GM13976 (cell line): ENCODE results near the gene FAM200B.
A peak's percentile ranks its signal among the peaks of the same experiment; 100 is the strongest.

ENCODE experiments used
- DNase-seq: peaks from one replicate; pipeline ENCODE4 v3.0.0; 2012; ENCODE audit warnings: low spot score
- in situ Hi-C: fragments of 300-500 bp; cut with MboI; formaldehyde crosslinking; loops from one replicate; pipeline ENCODE4 v1.12.0; 2022; ENCODE audit warnings: low sequenced_read_pairs, mixed read lengths, inconsistent platforms; ENCODE audit not compliant: unreplicated experiment
- TF ChIP-seq, protein P1 (sequence below): IDR thresholded peaks from 2 replicates; pipeline ENCODE4 v1.5.1; 2012; ENCODE audit warnings: borderline replicate concordance, mild to moderate bottlenecking; ENCODE audit not compliant: insufficient read depth; ENCODE audit errors: extremely low read depth, missing control alignments, control extremely low read depth

FAM200B gene

GRCh38 chr4:15652191-15652590, 29.4 kb upstream of the FAM200B start:
- in situ Hi-C loops = loop anchor here (25.0 kb wide), 2 partner anchors 415 to 640 kb away; partner anchors contain the start of gene CPEB2
- TF ChIP-seq, protein P1, sequence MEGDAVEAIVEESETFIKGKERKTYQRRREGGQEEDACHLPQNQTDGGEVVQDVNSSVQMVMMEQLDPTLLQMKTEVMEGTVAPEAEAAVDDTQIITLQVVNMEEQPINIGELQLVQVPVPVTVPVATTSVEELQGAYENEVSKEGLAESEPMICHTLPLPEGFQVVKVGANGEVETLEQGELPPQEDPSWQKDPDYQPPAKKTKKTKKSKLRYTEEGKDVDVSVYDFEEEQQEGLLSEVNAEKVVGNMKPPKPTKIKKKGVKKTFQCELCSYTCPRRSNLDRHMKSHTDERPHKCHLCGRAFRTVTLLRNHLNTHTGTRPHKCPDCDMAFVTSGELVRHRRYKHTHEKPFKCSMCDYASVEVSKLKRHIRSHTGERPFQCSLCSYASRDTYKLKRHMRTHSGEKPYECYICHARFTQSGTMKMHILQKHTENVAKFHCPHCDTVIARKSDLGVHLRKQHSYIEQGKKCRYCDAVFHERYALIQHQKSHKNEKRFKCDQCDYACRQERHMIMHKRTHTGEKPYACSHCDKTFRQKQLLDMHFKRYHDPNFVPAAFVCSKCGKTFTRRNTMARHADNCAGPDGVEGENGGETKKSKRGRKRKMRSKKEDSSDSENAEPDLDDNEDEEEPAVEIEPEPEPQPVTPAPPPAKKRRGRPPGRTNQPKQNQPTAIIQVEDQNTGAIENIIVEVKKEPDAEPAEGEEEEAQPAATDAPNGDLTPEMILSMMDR = no peak
- DNase-seq = no peak

DNA sequence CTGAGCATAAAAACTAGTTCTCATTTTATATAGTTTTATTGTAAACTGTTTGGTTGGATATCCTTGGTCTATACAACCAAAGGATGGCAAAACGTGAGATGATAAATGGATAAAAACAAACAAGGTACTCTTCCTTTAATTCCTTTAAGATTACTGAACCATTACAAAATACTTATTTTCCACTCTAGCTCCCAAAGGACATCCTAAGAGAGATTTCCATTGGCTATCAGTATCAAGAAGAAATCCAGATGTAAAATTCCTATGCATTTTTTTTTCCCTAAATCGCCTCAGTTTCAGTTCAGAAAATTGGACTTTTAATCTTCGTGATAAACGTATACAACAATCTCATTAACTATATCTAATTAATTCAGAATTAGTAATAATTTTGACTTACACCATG, 28.8 kb upstream of the FAM200B start:
- in situ Hi-C loops = loop anchor here (25.0 kb wide), 2 partner anchors 416 to 641 kb away; partner anchors contain the start of gene CPEB2
- TF ChIP-seq, protein P1 = no peak
- no peak for DNase-seq

DNA sequence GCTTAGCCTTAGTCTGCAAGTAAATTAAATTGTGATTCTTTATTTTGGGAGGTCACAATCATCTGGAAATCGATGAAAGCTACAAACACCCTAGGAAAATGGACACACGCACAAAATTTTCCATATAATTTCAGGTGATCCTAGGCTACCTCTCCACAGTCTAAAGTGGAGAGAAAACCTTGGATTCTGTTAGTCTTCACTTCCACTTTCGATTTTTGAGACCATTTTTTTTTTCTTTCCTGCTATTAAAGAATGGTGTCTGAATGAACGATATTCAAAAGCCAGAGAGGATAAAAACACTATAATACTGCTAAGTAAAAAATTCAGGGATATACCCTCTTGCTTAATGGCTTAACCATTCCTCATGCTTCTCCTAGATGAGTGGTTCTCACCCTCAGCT, 28.2 kb upstream of the FAM200B start:
- TF ChIP-seq, protein P1 = no peak
- in situ Hi-C loops = loop anchor here (25.0 kb wide), 2 partner anchors 416 to 641 kb away; partner anchors contain the start of gene CPEB2
- no peak for DNase-seq

DNA sequence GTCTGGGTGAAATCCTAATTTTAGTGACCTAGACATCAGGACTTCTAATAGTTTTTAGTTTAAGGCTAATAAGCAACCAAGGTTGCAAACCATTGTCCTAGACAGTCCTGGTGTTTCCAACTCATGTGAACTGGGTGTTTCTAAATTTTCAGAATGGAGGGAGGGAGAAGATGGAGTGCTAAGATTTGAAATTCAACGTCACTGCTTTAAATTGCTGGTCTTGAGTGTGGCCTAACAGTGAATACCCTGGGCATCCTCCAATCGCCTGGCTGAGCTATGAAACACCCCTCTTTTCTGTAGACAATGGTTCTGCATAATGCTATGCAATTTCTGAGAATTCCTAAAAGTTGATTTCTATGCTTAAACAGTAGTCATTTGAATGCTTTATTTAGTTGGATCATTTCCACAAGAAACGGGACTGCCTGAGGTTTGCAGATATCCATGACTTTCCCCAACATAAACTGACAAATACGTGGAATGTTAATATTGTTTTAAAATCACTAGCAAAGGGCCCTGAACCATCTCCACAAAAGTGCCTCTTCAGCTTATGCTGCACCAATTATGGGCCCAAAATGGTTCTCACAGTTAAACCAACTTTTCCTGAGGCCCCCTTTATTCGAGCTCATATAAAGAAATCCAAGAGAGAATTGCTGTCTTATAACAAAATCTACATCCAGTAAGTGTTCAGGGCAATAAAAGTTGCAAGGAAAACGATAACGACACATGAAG, 27.6 kb upstream of the FAM200B start:
- TF ChIP-seq, protein P1 = no peak
- in situ Hi-C loops = loop anchor here (25.0 kb wide), 2 partner anchors 417 to 642 kb away; partner anchors contain the start of gene CPEB2
- DNase-seq = peak; percentile 40

- in situ Hi-C loops = loop anchor here (25.0 kb wide), 2 partner anchors 417 to 642 kb away; partner anchors contain the start of gene CPEB2
- DNase-seq = peak; percentile 69
- TF ChIP-seq, protein P1 = no peak
Observed at GRCh38 chr4:15654593-15655222, 26.9 kb upstream of the FAM200B start.

DNA sequence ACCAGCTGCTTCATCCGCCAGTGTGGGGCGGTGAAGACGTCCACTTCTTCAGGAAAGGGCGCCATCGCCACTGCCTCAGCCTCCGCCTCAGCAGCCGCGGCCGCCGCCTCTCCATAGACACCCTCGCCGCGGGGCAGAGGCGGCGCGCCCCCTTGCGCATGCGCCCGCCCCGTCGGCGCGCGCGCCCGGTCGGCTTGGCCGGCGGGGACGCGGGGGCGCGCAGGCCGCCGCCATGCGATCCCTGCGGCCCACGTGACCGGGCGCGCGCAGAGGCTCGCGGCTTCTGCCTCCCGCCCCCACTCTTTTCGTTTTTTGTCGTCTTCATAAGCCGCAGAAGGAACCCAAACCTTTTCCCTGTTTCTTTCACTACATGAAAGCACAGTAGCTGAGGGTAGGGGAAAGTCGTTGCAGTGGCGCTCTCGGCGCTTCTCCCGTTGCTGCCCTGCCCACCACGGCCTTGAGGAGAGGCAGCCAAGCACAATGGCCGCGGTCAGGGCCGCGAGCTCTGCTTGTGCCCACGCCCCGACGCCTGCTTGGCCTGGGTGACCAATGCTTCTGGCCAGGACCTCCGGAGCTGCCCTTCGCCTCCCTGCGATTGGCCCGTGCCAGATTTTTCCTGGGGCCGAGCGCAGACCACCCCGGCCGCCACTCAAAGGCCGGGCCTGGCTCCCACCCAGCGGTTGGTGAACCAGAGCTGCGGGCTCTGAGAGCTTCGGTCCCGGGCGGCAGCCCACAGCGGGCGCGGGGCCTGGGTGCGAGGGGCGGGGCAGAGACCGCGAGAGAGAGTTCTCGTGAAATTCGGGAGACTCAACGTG, 26.2 kb upstream of the FAM200B start, which contains the start of gene FBXL5:
TSS of gene FBXL5 (minus strand) at position 135 of the 815 bp plus-strand sequence. CDS start at position 65, 70 bp downstream.
- in situ Hi-C loops = loop anchor here (25.0 kb wide), 2 partner anchors 418 to 643 kb away; partner anchors contain the start of gene CPEB2
- peak; percentile 94 for DNase-seq
- TF ChIP-seq, protein P1 = no peak
